Measurements from ENCODE around the gene EXOSC2. TPM values are rescaled to one million over a fixed set of nuclear protein-coding genes. Genes with fewer than 3 reads are reported as not detected.

The EXOSC2 gene
- total and polyA plus RNA-seq, 2 of the 4 experiments (the other 2 are of a cell fraction): 27.0 to 48.6 TPM

- peak overlapping the region; percentile 57 for H3K4me3 ChIP-seq (ENCODE audit: insufficient read depth, low read depth, low read length)
- peak overlapping the region; percentile 75 for H3K14ac ChIP-seq (replicated peaks; ENCODE audit: low read depth, low read length)
- peak overlapping the region; percentile 8; the same call in 1 of the 2 replicates for H2BK20ac ChIP-seq (ENCODE audit: low read depth, low read length)
- H3K4me2 ChIP-seq (ENCODE audit: low read depth, low read length): peak overlapping the region; percentile 80
- BruUV-seq (replicated peaks): no TSS peak
- H3K18ac ChIP-seq (ENCODE audit: low read depth, low read length): peak overlapping the region; percentile 11; the same call in 1 of the 2 replicates
- peak overlapping the region; percentile 74 for H4K5ac ChIP-seq (ENCODE audit: low read depth, low read length)
- TF ChIP-seq RCOR1 (IDR thresholded peaks at IDR 0.05; ENCODE audit: insufficient replicate concordance, low read length) (no peak), POLR2A (IDR thresholded peaks at IDR 0.05; ENCODE audit: low read depth, low read length) (peak; percentile 66; the same call in 1 of the 2 replicates), BHLHE40 (IDR thresholded peaks at IDR 0.05; ENCODE audit: low read depth, low read length) (peak; percentile 72)
- 57% methylated on average over 5 of the region's 15 CpGs; no CpG with 5 or more reads in 1 of the 2 experiments for WGBS, 2 experiments (ENCODE audit: extremely low coverage in 2 of 2, insufficient read length in 1 of 2)
- H2BK5ac ChIP-seq (ENCODE audit: low read depth, low read length, poor library complexity, severe bottlenecking): peak overlapping the region; percentile 41
- peak overlapping the region; percentile 33; the same call in 1 of the 2 replicates for H3K4ac ChIP-seq (ENCODE audit: low read depth, low read length)
- intact Hi-C loops (cut with micrococcal nuclease) (loop anchor here (10.0 kb wide), 2 partner anchors 325 to 445 kb away; no protein-coding TSS in a partner anchor), dilution Hi-C loops (cut with HindIII; ENCODE audit: low sequenced_read_pairs, unreplicated experiment) (no loop called here), in situ Hi-C loops (cut with MboI; ENCODE audit: low sequenced_read_pairs) (loop anchor here (5.0 kb wide), 1 partner anchor 238 kb away; no protein-coding TSS in a partner anchor)
- peaks cover 5 to 9% of the 10 kb centered on the region in 2 experiments; a peak in 3 of 4 replicates for H3K79me1 ChIP-seq (ENCODE audit: low read depth in 1 of 2, low read length in 2 of 2)
- no peaks in the 10 kb centered on the region for H3K27me3 ChIP-seq (ENCODE audit: control insufficient read depth, insufficient read depth, low read length)
- peaks cover under 1% of the 10 kb centered on the region; the same call in 1 of the 2 replicates for H3K36me3 ChIP-seq (ENCODE audit: control insufficient read depth, insufficient read depth, low read length)
- peak; percentile 94 for DNase-seq
- ChIA-PET CTCF (interaction anchor here (1.0 kb wide), 1 partner anchor 11 kb away, joined by 3 read pairs; no protein-coding TSS in a partner anchor), POLR2A (ENCODE audit: unreplicated experiment) (no interaction called here)
- H2AK9ac ChIP-seq (replicated peaks; ENCODE audit: low read depth, low read length, poor library complexity): no peak overlapping the region
- peaks cover 1% of the 10 kb centered on the region; the same call in 1 of the 2 replicates for H3K9me1 ChIP-seq (ENCODE audit: insufficient read depth, low read length)
- H3K23ac ChIP-seq (ENCODE audit: low read depth, low read length): no peak overlapping the region
- peak; percentile 80 for ATAC-seq (ENCODE audit: low read depth)
- peak overlapping the region; percentile 3; the same call in 1 of the 2 replicates for H2BK120ac ChIP-seq (ENCODE audit: low read depth, low read length)
- no peaks in the 10 kb centered on the region for H3K4me1 ChIP-seq (ENCODE audit: control insufficient read depth, insufficient read depth, low read length)
- H3K27ac ChIP-seq (ENCODE audit: insufficient read depth, low read length): 0 out of 2 replicates have a peak overlapping the region, but pooled peaks have one; percentile 35
- peak overlapping the region; percentile 89 for H2AFZ ChIP-seq (replicated peaks; ENCODE audit: low read length, poor library complexity)
- H3K9me3 ChIP-seq (ENCODE audit: control insufficient read depth, insufficient read depth, low read length): no peaks in the 10 kb centered on the region
- H2BK15ac ChIP-seq (ENCODE audit: low read depth, low read length): no peak overlapping the region
- peak overlapping the region; percentile 62 for H3K9ac ChIP-seq (ENCODE audit: low read depth, low read length)
- peak overlapping the region; percentile 5; the same call in 1 of the 2 replicates for H4K91ac ChIP-seq (ENCODE audit: insufficient read depth, low read depth, low read length)
- no peak overlapping the region for H2AK5ac ChIP-seq (ENCODE audit: low read depth, low read length)
- no peak overlapping the region; the same call in 1 of the 2 replicates for H3K56ac ChIP-seq (ENCODE audit: extremely low read depth, insufficient read depth, low read length)
- H4K20me1 ChIP-seq (ENCODE audit: insufficient read depth, low read length): peaks cover 1% of the 10 kb centered on the region; the same call in 1 of the 2 replicates
- peak overlapping the region; percentile 52 to 84; a peak in 2 of 4 replicates for H4K8ac ChIP-seq (ENCODE audit: low read depth in 2 of 2, low read length in 2 of 2)
These were observed 3.5 kb upstream of the EXOSC2 start for GRCh38 chr9:130689937-130690700.
